K562 (cell line): ENCODE data around the gene MFSD2B. TPM values are rescaled to one million over a fixed set of nuclear protein-coding genes. Genes with fewer than 3 reads are reported as not detected.

Source experiments
- ATF7 ChIP-seq: fragments of 450-650 bp; IDR thresholded peaks from 2 replicates; pipeline ENCODE4 v1.7.1; 2014; ENCODE audit warnings: mild to moderate bottlenecking, moderate library complexity
- C11orf30 ChIP-seq: fragments of 450-650 bp; IDR thresholded peaks from 2 replicates; pipeline ENCODE4 v1.6.1; 2016; ENCODE audit warnings: low read depth, mild to moderate bottlenecking
- CBX1 ChIP-seq: sonication (generic); IDR thresholded peaks from 2 replicates; pipeline ENCODE4 v1.6.1; 2016; ENCODE audit warnings: antibody characterized with exemption, low read depth, mild to moderate bottlenecking
- CHCHD3 ChIP-seq: fragments of 250-450 bp; sonication (Bioruptor Pico); IDR thresholded peaks from 2 replicates; pipeline ENCODE4 v2.1.2; 2022; ENCODE audit warnings: mild to moderate bottlenecking
- CXXC5 ChIP-seq: fragments of 250-450 bp; sonication (Bioruptor Pico); IDR thresholded peaks from 2 replicates; pipeline ENCODE4 v1.8.0; 2022; ENCODE audit warnings: inconsistent platforms, mild to moderate bottlenecking, moderate library complexity
- DIDO1 ChIP-seq: fragments of 450-650 bp; IDR thresholded peaks from 2 replicates; pipeline ENCODE4 v1.6.1; 2016; ENCODE audit warnings: low read depth, missing biosample characterization, missing genetic modification characterization
- ELF1 ChIP-seq: fragments of 200-800 bp; sonication (Bioruptor generic); IDR thresholded peaks from 2 replicates; pipeline ENCODE4 v1.6.1; 2016; ENCODE audit warnings: missing genetic modification characterization, missing compliant biosample characterization
- ELF4 ChIP-seq: fragments of 450-650 bp; formaldehyde crosslinking; IDR thresholded peaks from 2 replicates; pipeline ENCODE4 v1.4.0; 2022; ENCODE audit warnings: missing genetic modification characterization
- HDGF ChIP-seq: fragments of 450-650 bp; IDR thresholded peaks from 2 replicates; pipeline ENCODE4 v1.6.1; 2016
- HNRNPUL1 ChIP-seq: fragments of 200-400 bp; formaldehyde crosslinking; IDR thresholded peaks from 2 replicates; pipeline ENCODE4 v1.6.1; 2017; ENCODE audit warnings: low read length
- KAT7 ChIP-seq: sonication (generic); formaldehyde crosslinking; IDR thresholded peaks from 2 replicates; pipeline ENCODE4 v1.8.0; 2022; ENCODE audit warnings: missing genetic modification reagents, mild to moderate bottlenecking, borderline replicate concordance
- MTF1 ChIP-seq: fragments of 250-450 bp; sonication (Bioruptor Pico); IDR thresholded peaks from 2 replicates; pipeline ENCODE4 v1.9.0; 2021; ENCODE audit warnings: moderate library complexity, mild to moderate bottlenecking, inconsistent platforms, borderline replicate concordance
- MXD1 ChIP-seq: fragments of 250-450 bp; sonication (Bioruptor Pico); IDR thresholded peaks from 2 replicates; pipeline ENCODE4 v1.8.0; 2021; ENCODE audit warnings: borderline replicate concordance, mild to moderate bottlenecking, moderate library complexity; ENCODE audit not compliant: poor library complexity, severe bottlenecking
- NR1H2 ChIP-seq: sonication (generic); formaldehyde crosslinking; IDR thresholded peaks from 2 replicates; pipeline ENCODE4 v1.4.0; 2020; ENCODE audit warnings: mild to moderate bottlenecking, missing genetic modification reagents
- PHF8 ChIP-seq: fragments of 200-600 bp; sonication (generic); IDR thresholded peaks from 2 replicates; pipeline ENCODE4 v1.6.1; 2012; ENCODE audit warnings: mixed run types, mild to moderate bottlenecking, inconsistent platforms, low read length, moderate library complexity, borderline replicate concordance
- POU5F1 ChIP-seq: fragments of 150-350 bp; IDR thresholded peaks from 2 replicates; pipeline ENCODE4 v1.6.1; 2014; ENCODE audit warnings: borderline replicate concordance, low read length, low read depth, mild to moderate bottlenecking; ENCODE audit not compliant: partially characterized antibody
- RBM15 ChIP-seq: fragments of 200-400 bp; formaldehyde crosslinking; IDR thresholded peaks from 2 replicates; pipeline ENCODE4 v1.6.1; 2018; ENCODE audit warnings: mild to moderate bottlenecking, low read length, moderate library complexity; ENCODE audit not compliant: insufficient read depth
- RBM39 ChIP-seq: fragments of 200-400 bp; formaldehyde crosslinking; optimal IDR thresholded peaks from 2 replicates; pipeline ENCODE3; 2018; ENCODE audit warnings: low read depth, low read length
- SMARCA4 ChIP-seq: fragments of 450-650 bp; IDR thresholded peaks from 2 replicates; pipeline ENCODE4 v1.6.1; 2016
- SRF ChIP-seq, 2 experiments: fragments of 250-450, 450-650 bp in 1 of 2; sonication (Bioruptor Pico) in 1 of 2; sonication (generic) in 1 of 2; formaldehyde crosslinking; IDR thresholded peaks; 2 replicates each; pipeline versions ENCODE4 v1.5.0 to v1.5.1; 2020 to 2022; ENCODE audit warnings: mild to moderate bottlenecking in 1 of 2, missing genetic modification reagents in 1 of 2
- SUPT5H ChIP-seq: fragments of 450-650 bp; IDR thresholded peaks from 2 replicates; pipeline ENCODE4 v1.6.1; 2016
- TEAD1 ChIP-seq, 2 experiments: fragments of 450-650 bp in 1 of 2; sonication (generic) in 1 of 2; formaldehyde crosslinking; IDR thresholded peaks; 2 replicates each; pipeline versions ENCODE4 v1.4.0 to v1.8.0; 2020 to 2022; ENCODE audit warnings: mild to moderate bottlenecking in 2 of 2, missing genetic modification reagents in 1 of 2
- TOE1 ChIP-seq, 2 experiments: fragments of 450-650 bp in 1 of 2; sonication (generic) in 1 of 2; formaldehyde crosslinking in 1 of 2; IDR thresholded peaks; 2 replicates each; pipeline versions ENCODE4 v1.7.1 to v1.8.0; 2016 to 2022; ENCODE audit warnings: borderline replicate concordance in 2 of 2, mild to moderate bottlenecking in 2 of 2, antibody characterized with exemption in 1 of 2, inconsistent platforms in 1 of 2, low read depth in 1 of 2, missing genetic modification reagents in 1 of 2, moderate library complexity in 1 of 2
- ZNF146 ChIP-seq: IDR thresholded peaks from one replicate; pipeline ENCODE4 v1.6.1; 2018; ENCODE audit warnings: missing compliant biosample characterization; ENCODE audit not compliant: unreplicated experiment
- ZNF263 ChIP-seq: sonication (generic); formaldehyde crosslinking; IDR thresholded peaks from 2 replicates; pipeline ENCODE4 v1.8.0; 2022; ENCODE audit warnings: mild to moderate bottlenecking, missing genetic modification reagents, borderline replicate concordance
- ZNF445 ChIP-seq: fragments of 250-450 bp; sonication (Bioruptor Pico); IDR thresholded peaks from 2 replicates; pipeline ENCODE4 v1.4.0; 2020; ENCODE audit warnings: low read depth, mild to moderate bottlenecking, moderate library complexity
- polyA plus RNA-seq, 8 experiments: library from polyadenylated mRNA; depleted of rRNA in 4 of 8; stranded (reverse) in 5 of 8; unstranded in 3 of 8; fragments of >200 nt; fragmentation: Nextera tagmentation in 2 of 8; fragmentation: Illumina TruSeq in 1 of 8; extraction: Ambion mirVana in 2 of 8; extraction: Trizol in 1 of 8; gene quantifications; 2 replicates each; pipeline versions ENCODE4 v1.2.1 to v1.2.3, GENCODE V29; 2011 to 2014; ENCODE audit warnings: inconsistent platforms in 1 of 8, missing spikeins in 1 of 8
- total RNA-seq, 7 experiments: library from RNA; depleted of rRNA in 6 of 7; stranded (reverse); fragments of >200 nt in 6 of 7; fragmentation: Illumina TruSeq in 2 of 7; extraction: Trizol in 2 of 7; gene quantifications; 2 replicates each; pipeline versions ENCODE4 v1.2.1 to v1.2.3, GENCODE V29; 2011 to 2021; ENCODE audit warnings: low replicate concordance in 1 of 7
- TF ChIP-seq, protein P1 (sequence below): fragments of 250-450 bp; sonication (Bioruptor Pico); IDR thresholded peaks from 2 replicates; pipeline ENCODE4 v1.8.0; 2022; ENCODE audit warnings: moderate library complexity, mild to moderate bottlenecking, inconsistent platforms
- TF ChIP-seq, protein P2 (sequence below): fragments of 250-450 bp; sonication (Bioruptor Pico); IDR thresholded peaks from 2 replicates; pipeline ENCODE4 v1.4.0; 2020

The MFSD2B gene
- total and polyA plus RNA-seq, 9 of the 15 experiments (the other 6 are each of a cell fraction or from before 2014, with no cell fraction given), result 2.6 to 10.9 (median 6.8) TPM

DNA sequence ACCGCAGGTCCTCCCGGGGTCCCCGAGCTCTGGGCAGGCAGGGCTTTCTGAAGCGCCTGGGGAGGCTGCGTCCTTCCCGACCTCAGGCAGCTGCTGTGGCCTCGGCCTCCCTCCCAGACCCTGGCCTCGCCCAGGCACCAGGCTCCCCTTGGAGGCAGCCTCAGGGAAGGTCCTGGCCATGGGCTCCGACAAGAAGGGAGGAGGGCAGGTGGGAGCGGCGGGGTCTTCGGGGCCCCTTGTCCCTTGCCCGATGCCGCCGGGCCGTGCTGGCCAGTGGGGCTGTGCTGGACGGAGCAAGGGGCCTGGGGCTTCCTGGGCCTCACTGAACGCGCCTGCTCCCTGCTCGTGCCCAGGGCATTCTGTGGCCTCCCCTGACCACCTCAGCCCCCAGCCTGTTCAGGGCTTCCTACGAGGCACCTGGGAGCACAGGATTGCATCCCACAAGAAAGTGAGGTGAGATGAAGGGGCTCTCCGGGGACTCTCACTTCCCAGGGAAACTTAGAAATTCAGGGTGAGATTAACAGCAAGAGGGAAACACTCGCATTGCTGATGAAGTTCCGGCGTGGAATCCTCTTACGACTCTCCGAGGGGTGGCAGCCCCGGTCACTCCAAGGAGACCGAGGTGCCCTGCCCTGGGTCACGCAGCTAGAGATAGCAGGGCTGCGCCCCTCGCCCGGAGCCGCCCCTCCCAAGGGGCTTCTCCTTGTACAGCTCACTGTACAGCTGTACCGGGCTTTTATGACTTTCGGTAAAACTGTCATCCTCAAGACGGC, 778 bp downstream of the MFSD2B start (continued):
- no peak for TF ChIP-seq MXD1 (CRISPR knock-in tag)
- TF ChIP-seq NR1H2, result no peak
- no peak for TF ChIP-seq C11orf30
- TF ChIP-seq POU5F1, result no peak
- TF ChIP-seq SUPT5H, result no peak
- TF ChIP-seq HNRNPUL1, result no peak
- no peak for TF ChIP-seq ZNF445 (CRISPR knock-in tag)
- no peak for TF ChIP-seq CHCHD3 (CRISPR knock-in tag)
- no peak for TF ChIP-seq RBM39
- peak; percentile 30; the same call in 1 of the 2 replicates for TF ChIP-seq ZNF263 (CRISPR knock-in tag)
- 0 out of 2 replicates have a peak, but pooled peaks have one; percentile 1 for TF ChIP-seq ELF1 (tag)
- no peak for TF ChIP-seq SMARCA4
- TF ChIP-seq SRF (CRISPR knock-in tag; IDR thresholded peaks at IDR 0.05), result no peak; a peak in 1 of 4 replicates
- TF ChIP-seq CBX1, result 0 out of 2 replicates have a peak, but pooled peaks have one; percentile 1
- TF ChIP-seq TEAD1 (CRISPR knock-in tag; IDR thresholded peaks at IDR 0.05), result peak in 1 of 2 experiments; percentile 44; a peak in 1 of 4 replicates
- no peak; the same call in 1 of the 2 replicates for TF ChIP-seq KAT7 (CRISPR knock-in tag)
- no peak for TF ChIP-seq ATF7
- TF ChIP-seq DIDO1 (tag), result no peak
- 0 out of 2 replicates have a peak, but pooled peaks have one; percentile 57 for TF ChIP-seq HDGF
- TF ChIP-seq, protein P1, sequence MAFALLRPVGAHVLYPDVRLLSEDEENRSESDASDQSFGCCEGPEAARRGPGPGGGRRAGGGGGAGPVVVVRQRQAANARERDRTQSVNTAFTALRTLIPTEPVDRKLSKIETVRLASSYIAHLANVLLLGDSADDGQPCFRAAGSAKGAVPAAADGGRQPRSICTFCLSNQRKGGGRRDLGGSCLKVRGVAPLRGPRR (CRISPR knock-in tag), result peak; percentile 38; the same call in 1 of the 2 replicates
- no peak for TF ChIP-seq TOE1 (IDR thresholded peaks at IDR 0.05; ENCODE audit: borderline replicate concordance)
- no peak for TF ChIP-seq TOE1 (CRISPR knock-in tag; IDR thresholded peaks at IDR 0.05; ENCODE audit: borderline replicate concordance, low read depth)
- TF ChIP-seq CXXC5 (CRISPR knock-in tag), result no peak
- no peak for TF ChIP-seq MTF1 (CRISPR knock-in tag)
- TF ChIP-seq RBM15, result no peak
- TF ChIP-seq PHF8, result peak; percentile 47; the same call in 1 of the 2 replicates
- TF ChIP-seq, protein P2, sequence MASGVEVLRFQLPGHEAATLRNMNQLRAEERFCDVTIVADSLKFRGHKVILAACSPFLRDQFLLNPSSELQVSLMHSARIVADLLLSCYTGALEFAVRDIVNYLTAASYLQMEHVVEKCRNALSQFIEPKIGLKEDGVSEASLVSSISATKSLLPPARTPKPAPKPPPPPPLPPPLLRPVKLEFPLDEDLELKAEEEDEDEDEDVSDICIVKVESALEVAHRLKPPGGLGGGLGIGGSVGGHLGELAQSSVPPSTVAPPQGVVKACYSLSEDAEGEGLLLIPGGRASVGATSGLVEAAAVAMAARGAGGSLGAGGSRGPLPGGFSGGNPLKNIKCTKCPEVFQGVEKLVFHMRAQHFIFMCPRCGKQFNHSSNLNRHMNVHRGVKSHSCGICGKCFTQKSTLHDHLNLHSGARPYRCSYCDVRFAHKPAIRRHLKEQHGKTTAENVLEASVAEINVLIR (CRISPR knock-in tag), result no peak
- no peak for TF ChIP-seq ZNF146 (CRISPR knock-in tag)
- TF ChIP-seq ELF4, result peak; percentile 64; the same call in 1 of the 2 replicates
